ENCODE data around the gene SCRN1. TPM values are rescaled to one million over a fixed set of nuclear protein-coding genes. Genes with fewer than 3 reads are reported as not detected.

The SCRN1 gene
- total and polyA plus RNA-seq, 2 experiments from 2014 or later = 15.2 to 66.7 TPM

- TF ChIP-seq CTCF (conservative IDR thresholded peaks at IDR 0.05; ENCODE audit: low read depth in 2 of 2) = no peak
- TF ChIP-seq STAT1 (IDR thresholded peaks at IDR 0.05; ENCODE audit: unreplicated experiment) = no peak
- no peak for TF ChIP-seq EZH2phosphoT487 (IDR thresholded peaks at IDR 0.05; ENCODE audit: unreplicated experiment)
Measured at GRCh38 chr7:29969738-29970137, 19.9 kb downstream of the SCRN1 start (continued).

GRCh38 chr7:29968683-29969395 is 20.8 kb downstream of the SCRN1 start:
- peaks cover 9% of the 10 kb centered on the region for H3K36me3 Mint-ChIP-seq (ENCODE audit: low read depth)
- no peak overlapping the region for H3K4me3 ChIP-seq
- H3K9me2 ChIP-seq (ENCODE audit: insufficient read depth) = no peaks in the 10 kb centered on the region
- peaks cover 16% of the 10 kb centered on the region for H3K4me1 Mint-ChIP-seq
- no peak for DNase-seq (ENCODE audit: low spot score)
- H3K4me2 ChIP-seq = no peak overlapping the region
- no peak overlapping the region for H3K4me3 Mint-ChIP-seq
- peaks cover 16% of the 10 kb centered on the region for H3K4me1 ChIP-seq (ENCODE audit: insufficient read depth)
- peaks cover 33% of the 10 kb centered on the region for H4K20me1 ChIP-seq (replicated peaks; ENCODE audit: insufficient read depth)
- H3K79me2 ChIP-seq (replicated peaks; ENCODE audit: insufficient read depth) = peaks cover 59% of the 10 kb centered on the region
- H3K27ac ChIP-seq (ENCODE audit: low read depth) = 0 out of 2 replicates have a peak overlapping the region, but pooled peaks have one; percentile 31
- H3F3A ChIP-seq (replicated peaks; ENCODE audit: low read depth) = no peaks in the 10 kb centered on the region
- no peak overlapping the region for H2AFZ ChIP-seq
- H3K9me3 Mint-ChIP-seq = peaks cover 3% of the 10 kb centered on the region; the same call in 1 of the 3 replicates
- no peak overlapping the region; the same call in 1 of the 2 replicates for H3K27ac Mint-ChIP-seq
- H3K27me3 Mint-ChIP-seq (ENCODE audit: insufficient read depth, low read depth, poor library complexity) = peaks cover 5% of the 10 kb centered on the region
- no peak for ATAC-seq
- H3K36me3 ChIP-seq (ENCODE audit: insufficient read depth) = peaks cover 15% of the 10 kb centered on the region
- H3K27me3 ChIP-seq (ENCODE audit: insufficient read depth) = no peaks in the 10 kb centered on the region
- TF ChIP-seq ZNF462 (CRISPR knock-in tag; IDR thresholded peaks at IDR 0.05) (no peak), ZNF331 (CRISPR knock-in tag; IDR thresholded peaks at IDR 0.05; ENCODE audit: low read depth) (no peak), CTCF (conservative IDR thresholded peaks at IDR 0.05; ENCODE audit: low read depth in 2 of 2) (no peak), STAT1 (IDR thresholded peaks at IDR 0.05; ENCODE audit: unreplicated experiment) (no peak), CREB1 (CRISPR knock-in tag; IDR thresholded peaks at IDR 0.05; ENCODE audit: low read depth) (no peak), NANOG (IDR thresholded peaks at IDR 0.05; ENCODE audit: borderline replicate concordance) (no peak), ETS1 (IDR thresholded peaks at IDR 0.05) (no peak), EZH2 (IDR thresholded peaks at IDR 0.05; ENCODE audit: low read depth, unreplicated experiment) (no peak)

All from GM23338 (cell line).